Activated CD4-positive, CD25-positive, alpha-beta regulatory T cell treated with anti-CD3 and anti-CD28 coated beads, Interleukin-2, amount 50 U/mL, for 72 hours (primary cell): Measurements from ENCODE around the gene GNAI3.

Source experiments
- DNase-seq: peaks from one replicate; pipeline ENCODE4 v3.0.0; 2021

Gene GNAI3

DNA sequence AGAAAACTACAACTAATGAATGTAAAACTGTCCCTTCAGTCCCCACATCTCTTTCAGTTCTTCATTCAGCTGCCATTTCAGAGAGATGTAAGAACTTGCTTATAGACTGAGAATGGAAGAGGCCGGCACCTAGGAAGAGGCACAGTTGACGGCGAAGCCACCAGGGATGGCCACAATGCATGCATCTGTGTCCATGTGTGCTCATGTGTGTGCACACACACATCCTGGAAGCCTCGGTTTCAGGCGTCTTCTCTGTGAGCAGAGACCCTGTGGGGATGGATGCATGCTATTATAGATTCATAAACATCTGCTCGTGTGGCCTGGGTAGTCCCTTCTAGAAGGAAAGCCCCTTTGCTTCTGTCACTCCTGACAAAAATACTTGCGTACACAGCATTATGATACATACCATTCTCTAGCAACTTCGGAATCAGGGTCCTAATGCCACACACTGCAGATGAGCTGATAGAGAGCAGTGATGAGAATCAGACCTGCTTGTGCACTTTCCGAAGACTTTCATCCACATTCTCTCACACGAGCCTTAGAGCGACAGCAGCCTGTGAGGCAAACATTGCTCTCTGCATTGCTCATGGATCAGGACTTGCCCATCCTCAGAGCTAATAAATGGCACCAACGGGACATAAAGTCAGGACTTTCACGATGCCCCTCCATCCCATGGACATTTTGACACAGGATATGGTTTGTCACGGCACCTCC, 21.2 kb upstream of the GNAI3 start:
- DNase-seq, result no peak

DNA sequence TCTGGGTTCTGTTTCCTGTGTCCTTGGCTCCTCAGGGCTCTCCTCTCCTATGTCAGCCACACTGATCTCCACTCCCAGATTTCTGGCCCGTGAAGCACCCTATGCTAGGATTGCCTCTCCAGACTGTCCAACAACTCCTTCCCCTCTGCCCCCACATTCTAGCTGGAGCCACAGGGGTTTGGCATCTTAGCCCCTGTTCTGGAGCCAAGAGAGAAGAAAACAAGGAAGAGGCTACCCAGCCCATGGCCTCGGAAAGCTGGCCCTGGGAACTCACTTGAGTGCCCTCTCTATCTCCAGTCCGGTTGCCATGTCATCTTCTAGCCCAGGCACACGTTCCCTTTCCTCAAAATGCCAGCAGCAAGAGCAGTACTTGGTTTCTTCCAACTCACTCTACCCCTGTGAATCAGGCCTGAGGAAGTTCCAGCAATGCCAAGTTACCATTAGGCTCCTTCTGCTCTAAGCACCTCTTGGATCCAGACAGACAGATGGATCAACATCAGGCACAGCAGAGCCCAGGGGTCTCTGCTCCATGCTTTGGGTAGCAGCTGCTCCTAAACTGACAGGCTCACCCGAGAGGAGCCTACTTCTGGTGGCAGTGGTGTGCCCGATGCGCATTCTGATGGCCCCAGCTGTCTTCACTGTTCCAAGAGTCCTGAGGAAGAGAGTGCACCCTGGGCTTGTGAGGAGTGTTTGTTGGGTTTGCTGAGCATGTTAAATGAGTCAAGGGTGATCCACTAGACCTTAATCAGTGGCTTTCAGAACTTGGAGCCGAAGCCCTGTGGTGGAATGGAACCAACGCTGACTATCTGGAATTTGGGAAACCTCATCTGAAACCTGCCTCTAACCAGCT, 20.3 kb upstream of the GNAI3 start:
- DNase-seq, result no peak

- no peak for DNase-seq
Observed at GRCh38 chr1:109528712-109529111, 19.7 kb upstream of the GNAI3 start.

DNA sequence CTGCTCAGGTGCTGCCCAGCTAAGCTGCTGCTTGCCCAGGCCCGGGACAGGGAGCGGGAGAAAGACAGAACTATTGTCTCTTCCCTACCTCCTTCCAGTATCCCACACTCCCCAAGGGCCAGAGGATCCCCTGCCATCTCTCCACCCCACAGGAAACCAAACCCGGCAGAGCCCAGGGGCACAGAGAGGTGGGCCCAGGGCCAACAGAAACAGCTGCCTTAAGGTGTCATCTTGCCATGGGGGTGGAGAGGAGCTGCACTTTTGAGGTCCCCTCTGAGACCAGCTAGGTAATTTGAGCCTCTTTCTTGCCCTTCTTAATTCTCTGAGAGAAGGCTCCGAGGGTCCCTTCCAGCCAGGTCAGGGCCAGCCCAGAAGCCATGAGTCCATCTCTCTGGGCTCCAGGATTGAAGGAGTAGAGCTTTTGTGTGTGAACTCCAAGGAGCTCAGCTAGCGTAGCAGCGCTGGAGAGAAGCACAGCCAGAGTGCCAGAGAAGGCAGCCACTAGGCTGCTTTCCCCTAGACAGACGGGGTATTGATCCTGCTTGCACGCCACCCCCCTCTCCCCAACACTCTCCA, 18.4 kb upstream of the GNAI3 start:
- DNase-seq, result no peak

DNA sequence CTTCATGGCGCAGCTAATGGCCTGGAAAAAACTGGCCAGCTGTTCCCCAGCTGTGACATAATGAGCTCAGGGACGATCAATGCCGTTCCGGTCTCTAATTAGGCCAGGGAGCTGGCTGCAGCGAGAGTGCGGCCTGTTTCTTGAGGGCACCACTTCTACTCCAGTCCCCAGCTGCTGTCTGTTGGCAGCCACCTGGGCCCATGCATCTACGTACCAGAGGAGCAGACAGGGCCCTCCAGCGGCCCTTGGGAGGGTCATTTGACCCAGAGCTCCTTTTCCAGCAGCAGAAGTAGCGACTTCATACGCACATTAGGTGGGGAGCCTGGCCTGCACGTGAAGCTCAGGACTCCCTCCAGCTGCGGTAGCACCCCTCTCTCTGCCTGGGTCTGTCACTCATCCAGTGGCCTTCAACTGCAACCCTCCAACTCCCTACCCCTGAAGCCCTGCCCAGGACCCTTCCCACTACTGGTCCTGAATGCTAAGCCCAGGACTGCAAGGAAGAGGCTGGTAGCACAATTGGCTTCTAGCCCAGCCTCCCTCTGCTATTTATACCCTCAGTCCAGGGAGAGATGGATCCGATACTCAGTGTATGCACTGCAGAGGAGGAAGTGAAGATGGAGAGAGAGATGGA, 17.8 kb upstream of the GNAI3 start:
- DNase-seq, result no peak

DNA sequence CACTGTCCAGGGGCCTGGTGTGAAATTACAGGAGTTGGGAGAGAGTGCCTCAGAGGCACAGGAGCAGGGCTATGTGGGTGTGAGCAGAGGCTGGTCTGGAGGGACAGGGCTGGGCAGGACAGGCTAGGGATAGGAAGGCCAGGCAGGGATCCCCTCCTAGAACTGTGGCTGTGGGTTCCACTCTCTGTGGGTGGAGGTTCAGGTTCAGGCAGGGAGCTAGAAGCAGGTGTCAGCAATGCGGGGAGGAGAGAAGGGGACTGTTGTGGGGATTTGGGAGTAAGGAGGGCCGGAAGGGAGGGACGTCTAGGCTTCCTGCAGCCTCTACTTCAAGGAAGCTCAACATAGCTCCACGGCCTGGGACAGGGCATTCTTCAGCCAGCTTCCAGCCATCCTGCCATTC, 17.0 kb upstream of the GNAI3 start:
- DNase-seq, result no peak

DNA sequence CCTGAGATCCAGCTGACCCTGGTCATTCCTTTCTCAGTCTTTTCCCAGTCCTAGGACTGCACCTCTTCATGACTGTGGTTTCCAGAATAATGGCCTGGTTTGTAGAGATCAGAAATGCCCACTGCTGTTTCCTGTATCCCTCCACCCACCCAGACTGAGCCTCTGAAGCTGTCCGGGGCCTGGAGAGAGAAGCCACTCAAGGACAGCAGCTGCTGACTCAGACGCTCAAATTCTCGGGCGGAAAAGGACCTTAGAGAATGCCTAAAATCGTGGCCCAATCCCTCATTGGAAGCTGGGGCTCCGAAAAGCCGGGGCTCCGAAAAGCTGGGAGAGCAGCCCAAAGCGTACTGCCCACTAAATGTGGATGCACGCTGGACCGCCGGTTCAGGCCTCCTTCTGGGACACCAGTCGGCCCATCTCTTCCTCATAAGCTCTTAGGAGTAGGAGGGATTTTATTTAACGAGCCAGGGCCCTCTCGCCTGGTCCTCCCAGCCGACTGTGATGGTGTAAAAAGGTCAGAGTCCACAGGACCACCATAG, 16.5 kb upstream of the GNAI3 start:
- DNase-seq, result no peak

DNA sequence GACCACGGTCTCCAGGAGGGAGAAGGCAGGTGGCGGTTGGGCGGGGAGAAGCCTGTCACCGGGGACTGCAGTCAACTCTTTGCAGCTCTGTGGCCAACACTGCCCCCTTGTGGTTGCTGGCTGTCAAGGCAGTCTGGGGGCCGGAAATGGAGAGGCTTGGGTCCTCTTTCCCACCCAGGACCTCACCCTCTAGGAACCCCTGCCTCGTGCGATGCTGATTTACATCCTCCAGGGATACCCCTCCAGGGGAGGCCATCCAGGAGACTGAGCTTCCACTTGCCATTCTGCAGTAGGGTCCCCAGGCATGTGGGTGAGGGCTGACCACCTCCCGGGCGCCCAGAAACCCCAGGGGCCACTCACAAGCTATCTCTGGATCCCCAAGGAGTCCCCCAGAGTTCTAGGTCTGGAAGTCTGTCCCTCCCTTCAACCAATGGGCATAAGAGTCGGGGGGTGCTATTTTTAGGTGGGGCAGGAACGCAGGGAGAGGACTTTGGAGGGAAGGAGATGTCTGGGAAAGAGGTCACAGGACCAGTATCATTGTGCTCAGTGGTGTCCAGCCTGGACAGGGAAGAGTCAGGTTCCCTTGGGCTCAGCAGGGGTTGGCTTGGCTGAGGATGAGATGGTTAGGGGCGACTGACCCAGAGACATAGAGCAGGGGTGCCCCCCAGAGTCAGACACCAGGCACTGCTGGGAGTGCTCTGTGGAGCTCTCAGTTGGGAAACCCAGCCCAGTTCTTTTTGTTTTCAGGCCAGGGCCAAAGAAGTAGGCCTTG, 15.9 kb upstream of the GNAI3 start:
- peak; percentile 93 for DNase-seq

DNA sequence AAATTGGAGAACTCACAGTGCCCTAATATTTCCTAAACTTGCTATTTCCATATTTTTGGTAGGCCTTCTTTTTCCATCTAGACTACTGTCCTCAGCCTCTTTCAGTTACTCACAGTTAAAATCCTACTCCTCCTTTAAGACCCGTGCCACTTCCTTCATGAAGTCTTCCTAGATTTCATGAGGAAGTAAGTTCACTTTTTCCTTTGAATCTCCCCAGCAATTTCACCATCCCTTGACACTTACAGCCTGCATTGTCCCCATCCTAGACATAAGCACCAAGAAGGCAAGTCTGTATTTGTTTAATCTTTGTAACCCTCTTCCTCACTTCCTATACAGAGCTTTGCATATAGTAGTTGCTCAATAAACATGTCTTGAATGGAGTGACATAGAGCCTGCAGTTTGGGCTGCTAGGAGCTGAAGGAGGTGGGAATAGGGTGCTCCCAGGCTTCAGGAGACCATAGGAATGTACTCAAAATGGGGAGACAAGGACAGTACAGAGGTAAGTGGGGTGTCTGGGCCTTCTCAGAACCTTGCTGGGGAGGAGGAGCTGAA, 14.0 kb upstream of the GNAI3 start:
- DNase-seq, result no peak

DNA sequence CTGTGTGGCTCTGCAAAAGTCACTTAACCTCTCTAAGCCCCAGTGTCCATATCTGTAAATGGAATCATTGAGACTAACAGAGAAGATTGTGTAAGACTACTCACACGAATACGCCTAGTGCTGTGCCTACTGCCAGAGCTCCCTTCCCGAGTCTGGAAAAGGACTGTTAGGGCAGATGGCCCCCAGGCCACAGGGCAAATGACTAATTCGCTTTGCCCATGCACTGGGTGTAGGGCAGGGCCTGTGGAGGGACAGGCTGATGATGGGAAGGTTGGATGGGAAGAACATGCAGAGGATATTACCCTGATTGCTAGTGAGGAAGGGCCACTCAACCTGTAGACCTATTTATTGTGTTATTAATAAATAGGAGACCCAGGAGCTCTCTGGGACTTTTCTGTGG, 12.9 kb upstream of the GNAI3 start:
- DNase-seq, result no peak

DNA sequence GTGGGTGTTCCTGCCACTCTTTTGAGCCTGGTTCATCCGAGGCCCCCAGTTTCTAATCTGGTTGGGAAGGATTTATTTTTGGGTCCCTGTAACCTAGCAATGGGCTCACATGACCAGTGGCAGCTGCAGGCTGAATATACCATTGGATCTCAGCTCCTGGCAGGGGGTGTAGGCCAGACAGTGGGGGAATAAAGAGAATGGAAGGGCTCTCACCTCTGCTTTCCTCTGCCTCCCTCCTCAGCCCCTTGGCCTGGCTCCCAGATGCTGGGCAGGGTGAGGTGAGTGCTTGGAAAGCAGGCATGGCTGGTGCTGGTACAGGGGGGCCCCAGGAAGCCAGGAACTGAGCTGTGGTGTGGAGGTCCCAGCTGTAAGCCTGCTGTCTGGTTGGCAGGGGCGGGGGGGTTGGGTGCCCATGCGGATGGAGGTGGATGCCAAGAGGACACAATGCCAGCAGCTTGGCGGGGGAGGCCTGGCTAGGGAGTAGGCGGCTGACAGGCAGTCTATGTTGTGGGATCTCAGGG, 12.4 kb upstream of the GNAI3 start:
- DNase-seq, result no peak

GRCh38 chr1:109537450-109538178, 10.8 kb upstream of the GNAI3 start:
- DNase-seq, result no peak

DNA sequence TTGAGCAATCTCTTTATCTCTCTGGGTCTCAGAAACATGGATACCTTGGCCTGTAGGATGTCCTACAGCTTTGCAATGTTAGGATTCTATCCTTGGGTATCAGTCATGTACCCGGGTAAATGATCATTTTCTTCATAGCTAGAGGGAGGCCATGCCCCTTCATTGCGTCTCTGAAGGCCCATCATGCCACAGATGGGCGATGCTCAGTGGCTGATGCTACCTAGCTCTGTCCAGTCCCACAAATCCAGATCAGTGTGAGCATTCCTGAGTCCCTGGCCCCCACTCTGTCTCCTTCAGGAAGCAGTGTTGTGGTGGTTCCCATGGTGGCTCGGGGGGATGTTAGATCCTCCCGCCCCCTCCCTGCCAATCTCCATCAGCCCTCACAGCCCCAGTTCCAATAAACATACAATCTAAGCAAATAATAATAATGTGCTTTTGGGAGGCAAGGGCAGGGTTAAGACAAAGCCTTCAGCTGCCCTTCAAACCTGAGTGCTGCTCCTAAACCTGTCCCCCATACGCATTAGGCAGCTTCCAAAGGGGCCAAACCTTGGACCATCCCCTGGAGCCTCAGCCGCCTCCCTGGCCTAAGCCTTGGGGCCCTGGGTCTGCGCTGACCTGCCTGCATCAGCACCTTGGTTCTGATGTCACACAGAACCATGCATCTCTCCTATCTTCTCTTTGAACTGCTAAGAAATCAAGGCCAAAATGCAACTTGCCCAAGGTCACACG, 9.4 kb upstream of the GNAI3 start:
- no peak for DNase-seq

- DNase-seq, result no peak
Observed at GRCh38 chr1:109539676-109540075, 8.7 kb upstream of the GNAI3 start, which contains the start of gene GPR61. TSS of gene GPR61 (plus strand) at chr1:109539872. CDS start at chr1:109543023, 3,151 bp downstream.

- DNase-seq, result no peak
Observed at GRCh38 chr1:109541102-109541501, 7.3 kb upstream of the GNAI3 start.

GRCh38 chr1:109542657-109543056, 5.8 kb upstream of the GNAI3 start:
- DNase-seq, result no peak

DNA sequence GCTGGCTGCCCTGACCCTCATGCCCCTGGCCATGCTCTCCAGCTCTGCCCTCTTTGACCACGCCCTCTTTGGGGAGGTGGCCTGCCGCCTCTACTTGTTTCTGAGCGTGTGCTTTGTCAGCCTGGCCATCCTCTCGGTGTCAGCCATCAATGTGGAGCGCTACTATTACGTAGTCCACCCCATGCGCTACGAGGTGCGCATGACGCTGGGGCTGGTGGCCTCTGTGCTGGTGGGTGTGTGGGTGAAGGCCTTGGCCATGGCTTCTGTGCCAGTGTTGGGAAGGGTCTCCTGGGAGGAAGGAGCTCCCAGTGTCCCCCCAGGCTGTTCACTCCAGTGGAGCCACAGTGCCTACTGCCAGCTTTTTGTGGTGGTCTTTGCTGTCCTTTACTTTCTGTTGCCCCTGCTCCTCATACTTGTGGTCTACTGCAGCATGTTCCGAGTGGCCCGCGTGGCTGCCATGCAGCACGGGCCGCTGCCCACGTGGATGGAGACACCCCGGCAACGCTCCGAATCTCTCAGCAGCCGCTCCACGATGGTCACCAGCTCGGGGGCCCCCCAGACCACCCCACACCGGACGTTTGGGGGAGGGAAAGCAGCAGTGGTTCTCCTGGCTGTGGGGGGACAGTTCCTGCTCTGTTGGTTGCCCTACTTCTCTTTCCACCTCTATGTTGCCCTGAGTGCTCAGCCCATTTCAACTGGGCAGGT, 5.0 kb upstream of the GNAI3 start:
- DNase-seq, result no peak

DNA sequence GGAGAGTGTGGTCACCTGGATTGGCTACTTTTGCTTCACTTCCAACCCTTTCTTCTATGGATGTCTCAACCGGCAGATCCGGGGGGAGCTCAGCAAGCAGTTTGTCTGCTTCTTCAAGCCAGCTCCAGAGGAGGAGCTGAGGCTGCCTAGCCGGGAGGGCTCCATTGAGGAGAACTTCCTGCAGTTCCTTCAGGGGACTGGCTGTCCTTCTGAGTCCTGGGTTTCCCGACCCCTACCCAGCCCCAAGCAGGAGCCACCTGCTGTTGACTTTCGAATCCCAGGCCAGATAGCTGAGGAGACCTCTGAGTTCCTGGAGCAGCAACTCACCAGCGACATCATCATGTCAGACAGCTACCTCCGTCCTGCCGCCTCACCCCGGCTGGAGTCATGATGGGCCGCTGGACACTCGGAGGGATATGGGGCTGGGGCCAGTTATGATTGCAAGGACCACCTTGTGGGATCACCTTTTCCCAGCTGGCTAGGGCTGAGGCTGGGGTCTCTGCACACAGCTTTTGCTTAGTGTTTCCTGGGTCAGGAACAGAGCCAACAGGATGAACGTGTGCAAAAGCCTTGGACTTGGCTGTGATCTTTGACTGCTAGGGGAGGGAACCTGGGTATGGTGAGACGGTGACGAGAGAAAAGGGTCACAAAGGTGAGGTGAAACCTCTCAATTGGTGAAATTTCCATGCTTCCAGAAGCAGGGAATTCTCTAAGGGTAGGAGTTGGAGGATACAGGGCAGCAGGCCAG, 4.3 kb upstream of the GNAI3 start:
- no peak for DNase-seq
